ENCODE results near the gene KCNQ1OT1.

Gene KCNQ1OT1

DNA sequence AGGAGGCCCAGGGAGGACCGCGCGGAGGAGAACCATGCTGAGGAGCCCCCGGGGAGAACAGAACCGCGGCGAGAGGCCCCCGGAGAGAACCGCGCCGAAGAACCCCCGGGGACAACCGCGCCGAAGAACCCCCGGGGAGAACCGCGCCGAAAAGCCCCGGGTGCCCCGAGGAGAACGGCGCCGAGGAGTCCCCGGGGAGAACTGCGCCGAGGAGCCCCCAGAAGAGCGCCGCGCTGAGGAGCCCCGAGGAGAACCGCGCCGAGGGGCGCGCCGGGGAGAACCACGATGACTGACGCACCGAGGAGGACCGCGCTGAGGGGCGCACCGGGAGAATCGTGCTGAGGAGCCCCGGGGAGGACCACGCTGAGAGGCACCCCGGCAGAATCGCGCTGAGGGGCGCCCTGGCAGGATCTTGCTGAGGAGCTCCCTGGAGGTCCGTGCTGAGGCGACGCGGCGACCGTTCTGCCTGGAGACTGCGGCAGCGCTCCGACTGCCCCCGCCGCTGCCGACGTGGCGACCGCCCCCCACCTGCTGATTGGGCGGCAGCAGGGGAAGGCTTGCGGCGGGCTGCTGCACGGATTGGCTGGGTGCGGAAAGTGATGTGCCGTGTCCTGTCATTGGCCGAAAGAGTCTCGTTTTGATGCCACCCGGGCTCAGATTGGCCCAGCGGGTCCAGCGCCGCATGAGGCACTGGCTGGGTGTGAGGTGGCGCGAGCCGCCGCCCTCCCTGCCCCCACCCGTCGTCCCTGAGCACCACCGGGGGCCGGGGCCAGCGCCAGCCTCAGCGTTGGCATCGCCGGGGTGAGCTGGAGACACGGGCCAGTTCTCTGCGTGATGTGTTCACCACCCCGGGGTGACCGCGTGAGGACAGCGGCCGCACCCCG is at the start of gene KCNQ1OT1:
TSS of gene KCNQ1OT1 (minus strand) at position 464 of the 884 bp plus-strand sequence.
- peak; percentile 78 for DNase-seq (ENCODE audit: low read depth)

DNA sequence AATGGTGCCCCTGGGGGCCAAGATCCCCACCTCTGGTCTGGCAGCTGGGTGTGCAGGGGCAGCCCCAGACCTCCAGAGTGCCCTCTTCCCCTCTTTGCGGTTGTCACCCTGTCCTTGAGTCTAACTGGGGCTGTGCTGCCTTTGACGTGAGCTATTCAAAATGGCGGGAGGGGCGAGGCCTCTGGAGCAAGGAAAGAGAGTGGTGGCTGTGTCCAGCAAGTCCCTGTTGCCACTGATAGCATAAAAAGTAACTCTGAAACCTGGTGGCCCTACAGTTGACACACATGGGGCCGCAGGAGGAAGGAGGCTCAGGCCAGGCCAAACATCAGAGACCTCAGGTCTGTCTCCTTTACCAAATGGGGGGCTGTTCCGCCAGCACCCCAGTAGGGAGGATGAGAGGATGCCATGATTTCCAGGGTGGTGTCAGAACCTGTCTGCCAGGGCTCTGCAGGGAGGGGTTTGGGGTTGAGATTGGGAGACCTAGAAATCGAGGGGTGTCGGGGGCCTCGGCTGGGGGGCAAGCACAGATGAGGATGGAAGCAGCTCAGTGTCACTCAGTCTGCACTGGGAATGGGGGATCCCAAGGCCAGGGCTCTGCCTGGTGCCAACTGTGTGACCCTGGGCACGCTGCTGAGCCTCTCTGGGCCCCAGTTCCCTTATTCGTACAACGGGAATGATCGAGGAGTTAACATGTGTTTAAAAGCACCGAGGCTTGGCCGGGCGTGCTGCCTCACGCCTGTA is 49.2 kb upstream of the KCNQ1OT1 start:
- no peak for DNase-seq (ENCODE audit: low read depth)

DNA sequence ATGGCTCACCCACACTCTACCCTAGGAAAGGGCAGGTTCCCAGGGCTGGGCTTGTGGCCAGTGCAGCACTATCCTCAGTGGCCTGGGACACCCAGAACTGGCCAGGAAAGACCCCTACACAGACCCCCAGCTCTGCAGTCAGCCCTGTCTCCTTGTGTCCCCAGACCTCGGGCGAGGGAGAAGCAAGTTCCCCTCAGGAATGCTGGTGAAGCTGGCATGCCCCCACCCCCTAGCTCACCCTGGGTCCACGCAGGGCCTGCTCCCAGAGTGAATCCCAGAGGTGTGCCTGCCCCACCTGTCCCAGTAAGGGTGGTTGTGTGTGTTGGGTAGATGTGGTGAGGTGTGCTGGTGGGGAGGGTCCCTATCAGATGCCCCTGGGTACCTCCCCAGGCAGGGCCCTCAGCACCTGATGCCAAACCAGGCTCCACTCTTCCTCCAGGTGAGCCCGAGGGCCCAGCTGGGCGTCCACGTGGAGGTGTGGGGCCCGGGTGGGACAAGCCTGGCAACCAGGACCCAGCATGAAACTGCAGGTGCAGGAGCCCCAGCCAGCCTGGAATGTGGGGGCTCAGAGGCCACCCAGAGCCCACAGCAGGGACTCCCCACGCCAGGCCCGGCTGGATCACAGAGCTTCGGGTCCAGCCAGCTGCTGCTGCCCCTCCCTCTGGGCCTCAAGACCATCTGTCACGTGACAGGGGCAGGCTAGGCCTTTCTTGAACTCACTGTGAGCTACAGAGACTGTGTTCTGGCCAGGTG is 48.4 kb upstream of the KCNQ1OT1 start:
- no peak for DNase-seq (ENCODE audit: low read depth)

DNA sequence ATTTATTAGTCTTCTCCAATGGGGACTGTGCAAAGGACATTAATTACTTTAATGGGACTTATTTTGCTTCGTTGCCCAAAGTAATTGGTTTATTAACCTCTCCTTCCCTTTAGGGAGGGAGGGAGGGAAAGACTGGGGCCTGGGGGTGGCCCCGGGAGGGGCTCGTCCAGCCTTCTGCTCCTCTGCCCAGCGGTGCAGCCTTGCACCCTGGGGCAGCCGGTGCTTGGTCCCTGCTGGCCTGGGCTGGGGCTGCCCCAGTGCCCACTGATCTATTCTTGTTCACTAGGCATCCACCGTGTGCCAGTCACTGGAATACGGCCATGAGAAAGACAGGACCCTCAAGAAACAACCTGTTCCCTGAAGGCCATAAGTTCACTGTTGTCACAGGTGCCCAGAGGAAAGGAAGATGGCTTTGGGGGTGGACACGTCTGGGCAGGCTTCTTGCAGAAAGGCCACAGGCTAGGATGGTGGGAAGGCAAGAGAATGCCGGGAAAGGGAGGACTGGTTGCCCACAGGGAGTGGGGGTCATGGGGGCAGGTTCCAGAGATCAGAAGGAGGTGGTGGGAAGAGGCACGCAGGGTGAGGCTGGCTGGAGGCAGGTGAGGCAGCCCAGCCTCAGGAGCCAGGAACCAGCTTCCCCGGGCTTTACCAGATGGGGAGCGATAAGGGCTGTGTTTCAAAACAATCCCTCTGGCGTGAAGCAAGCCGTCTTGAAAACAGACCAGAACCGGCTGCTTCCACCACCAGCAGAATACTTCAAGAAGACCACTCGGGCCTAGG is 47.6 kb upstream of the KCNQ1OT1 start:
- no peak for DNase-seq (ENCODE audit: low read depth)

DNA sequence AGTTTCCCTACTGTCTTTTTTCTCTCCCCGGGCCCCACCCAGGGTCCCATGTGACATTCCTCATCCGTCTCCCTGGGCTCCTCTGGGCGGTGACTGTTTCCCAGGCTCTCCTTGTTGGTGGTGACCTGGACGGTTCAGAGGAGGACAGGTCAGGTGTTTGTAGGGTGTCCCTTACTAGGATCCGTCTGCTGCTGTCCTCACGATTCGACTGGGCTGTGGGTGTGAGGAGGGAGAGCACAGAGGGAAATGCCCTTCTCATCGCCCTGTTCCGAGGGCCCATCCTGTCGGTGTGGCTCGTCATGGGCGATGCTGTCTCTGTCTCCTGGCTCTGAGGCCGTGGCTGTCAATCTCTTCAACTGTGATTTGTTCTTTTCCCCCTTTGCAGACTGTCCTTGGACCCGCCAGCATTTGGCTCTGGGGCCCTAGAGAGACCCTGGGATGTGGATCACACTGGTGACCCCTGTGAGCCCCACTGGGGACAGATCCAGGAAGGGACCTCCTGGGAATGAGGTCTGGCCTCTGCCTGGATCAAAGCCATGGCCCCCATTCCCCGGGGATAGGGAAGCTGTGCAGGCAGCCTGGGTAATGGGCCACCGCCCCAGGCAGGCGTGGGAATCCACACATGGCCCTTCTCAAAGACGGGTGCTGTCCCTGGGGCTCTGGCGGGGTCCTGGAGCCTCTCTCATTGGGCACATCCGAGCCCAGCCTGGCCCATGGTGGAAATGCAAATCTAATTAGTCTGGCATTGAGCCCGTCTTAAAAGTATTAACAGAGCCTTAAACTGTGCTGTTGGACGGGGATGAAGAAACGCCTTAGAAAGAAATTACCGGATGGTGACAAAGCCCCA is 46.8 kb upstream of the KCNQ1OT1 start:
- no peak for DNase-seq (ENCODE audit: low read depth)

DNA sequence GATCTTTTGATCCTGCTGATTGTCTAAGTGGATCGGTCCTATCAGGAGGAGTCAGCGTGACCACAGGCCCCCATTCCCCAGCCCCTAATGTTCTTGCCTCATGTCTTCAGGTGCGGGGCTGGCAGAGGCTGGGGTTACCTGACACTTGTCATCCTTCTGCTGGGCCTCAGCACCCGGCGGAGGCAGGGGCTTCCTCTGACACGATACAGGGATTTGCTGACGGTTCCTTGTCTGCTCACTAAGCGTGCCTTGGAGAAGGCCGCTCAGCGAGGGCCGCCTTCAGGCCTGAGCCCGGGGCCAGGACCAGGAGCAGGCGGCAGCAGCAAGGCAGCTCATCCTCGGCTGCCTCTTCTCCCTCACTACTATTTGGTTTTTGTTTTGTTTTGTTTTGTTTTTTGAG is 45.7 kb upstream of the KCNQ1OT1 start:
- DNase-seq (ENCODE audit: low read depth), result no peak

DNA sequence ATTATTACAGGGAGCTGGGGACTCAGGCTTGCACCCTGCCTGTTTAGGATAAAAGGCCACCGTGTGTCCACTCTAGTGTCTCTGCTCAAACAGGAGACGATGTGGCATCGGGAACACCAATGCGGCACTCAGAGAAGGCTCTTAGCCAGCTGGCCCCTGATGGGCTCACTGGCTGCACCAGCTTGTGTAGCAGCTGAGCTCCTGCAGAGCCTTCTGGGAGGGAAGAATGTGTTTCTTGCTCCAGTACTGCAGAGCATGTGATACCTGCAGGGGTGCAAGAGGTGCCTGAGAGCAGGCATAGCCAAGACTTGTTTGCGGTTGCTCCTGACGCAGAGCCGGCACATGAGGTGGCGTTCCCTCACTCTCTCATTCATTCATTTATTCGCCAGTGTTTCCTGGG is 44.4 kb upstream of the KCNQ1OT1 start:
- no peak for DNase-seq (ENCODE audit: low read depth)

DNA sequence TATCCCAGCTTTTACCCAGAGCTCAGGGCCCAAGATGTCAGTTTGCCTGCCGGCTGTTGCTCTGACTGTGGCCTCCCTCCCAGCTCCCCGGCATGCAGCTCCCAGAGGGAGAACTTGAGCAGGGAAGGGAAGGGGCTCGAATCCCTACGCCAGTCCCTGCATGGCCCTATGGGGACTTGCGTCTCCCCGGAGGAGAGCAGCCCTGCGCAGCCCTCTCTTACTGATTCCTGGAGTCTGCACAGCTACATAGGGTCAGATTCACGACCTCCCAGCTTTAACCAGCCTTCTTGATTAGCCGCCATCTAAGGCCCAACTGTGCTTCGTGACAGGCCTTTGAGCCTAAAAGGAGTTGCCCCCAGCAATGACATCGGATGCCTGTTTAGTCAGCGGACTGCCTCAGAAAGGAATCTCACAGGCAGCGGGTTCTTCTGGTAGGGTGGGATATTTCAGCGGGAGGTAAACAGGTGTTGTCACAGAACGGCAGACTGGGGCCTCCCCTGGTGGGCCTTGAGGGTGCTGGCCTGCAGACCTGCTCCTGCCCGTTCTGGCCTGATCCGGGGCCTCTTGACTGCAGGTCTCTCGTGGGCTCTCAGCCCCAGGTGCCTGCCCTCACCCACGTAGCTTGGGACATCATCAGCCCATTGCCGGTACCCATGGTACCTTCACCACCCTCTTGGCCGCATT is 43.8 kb upstream of the KCNQ1OT1 start:
- no peak for DNase-seq (ENCODE audit: low read depth)

DNA sequence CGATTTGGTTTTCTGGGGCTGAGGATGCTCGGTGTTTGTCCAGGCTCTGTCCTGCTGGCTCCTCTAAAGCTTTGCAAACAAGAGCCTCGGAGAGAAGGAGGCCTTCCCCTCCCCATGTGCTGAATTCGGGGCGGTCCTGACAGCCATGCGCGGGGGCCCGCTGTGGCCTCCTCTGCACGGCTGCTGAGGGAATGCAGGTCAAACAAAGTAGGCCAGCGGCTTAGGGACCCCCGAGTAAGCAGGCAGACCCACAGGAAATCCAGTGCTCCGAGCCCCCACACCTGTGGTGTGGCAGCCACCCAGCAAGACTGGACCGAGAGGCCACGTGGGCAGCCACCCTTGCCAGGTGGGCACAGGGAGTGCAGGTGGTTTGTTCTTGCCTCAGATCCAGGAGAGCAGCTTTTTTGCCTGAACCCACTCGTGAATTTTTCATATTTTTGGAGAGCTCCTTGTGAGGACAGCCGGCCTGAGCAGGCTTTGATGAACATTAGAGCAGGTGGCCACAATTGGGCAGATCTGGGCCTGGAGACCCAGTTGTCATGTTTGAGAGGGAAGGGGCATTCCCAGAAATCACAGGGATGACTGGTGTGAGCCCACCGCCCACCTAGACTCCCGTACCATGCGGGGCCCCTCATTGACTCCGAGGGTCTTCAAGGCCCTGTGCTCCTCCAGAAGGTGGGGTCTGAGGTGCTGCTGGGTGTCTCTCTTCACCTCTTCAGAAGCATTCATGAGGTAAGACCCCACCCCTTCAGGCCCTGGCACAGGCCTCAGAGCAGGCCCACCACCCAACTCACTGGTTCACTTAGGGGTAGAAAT is 43.0 kb upstream of the KCNQ1OT1 start:
- DNase-seq (ENCODE audit: low read depth), result no peak

DNA sequence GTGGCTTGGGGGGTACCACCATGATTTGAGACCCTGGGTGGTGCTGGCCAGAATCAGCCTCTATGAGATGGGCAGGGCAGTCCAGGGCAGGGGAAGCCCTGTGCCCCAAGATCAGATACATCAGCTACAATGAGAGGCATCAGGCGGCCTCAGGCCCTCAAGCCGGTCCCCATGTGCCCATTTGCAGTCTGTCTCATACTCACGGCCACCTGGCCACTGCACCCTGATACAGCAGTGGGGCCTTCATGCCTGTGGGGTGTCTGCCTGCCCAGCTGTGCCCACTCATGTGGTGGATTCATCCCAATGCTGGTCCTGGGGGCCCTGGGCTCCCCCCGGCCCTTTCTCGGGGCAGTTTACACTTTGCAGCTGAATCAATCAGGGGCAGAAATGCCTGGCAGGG is 42.4 kb upstream of the KCNQ1OT1 start:
- DNase-seq (ENCODE audit: low read depth), result no peak

DNA sequence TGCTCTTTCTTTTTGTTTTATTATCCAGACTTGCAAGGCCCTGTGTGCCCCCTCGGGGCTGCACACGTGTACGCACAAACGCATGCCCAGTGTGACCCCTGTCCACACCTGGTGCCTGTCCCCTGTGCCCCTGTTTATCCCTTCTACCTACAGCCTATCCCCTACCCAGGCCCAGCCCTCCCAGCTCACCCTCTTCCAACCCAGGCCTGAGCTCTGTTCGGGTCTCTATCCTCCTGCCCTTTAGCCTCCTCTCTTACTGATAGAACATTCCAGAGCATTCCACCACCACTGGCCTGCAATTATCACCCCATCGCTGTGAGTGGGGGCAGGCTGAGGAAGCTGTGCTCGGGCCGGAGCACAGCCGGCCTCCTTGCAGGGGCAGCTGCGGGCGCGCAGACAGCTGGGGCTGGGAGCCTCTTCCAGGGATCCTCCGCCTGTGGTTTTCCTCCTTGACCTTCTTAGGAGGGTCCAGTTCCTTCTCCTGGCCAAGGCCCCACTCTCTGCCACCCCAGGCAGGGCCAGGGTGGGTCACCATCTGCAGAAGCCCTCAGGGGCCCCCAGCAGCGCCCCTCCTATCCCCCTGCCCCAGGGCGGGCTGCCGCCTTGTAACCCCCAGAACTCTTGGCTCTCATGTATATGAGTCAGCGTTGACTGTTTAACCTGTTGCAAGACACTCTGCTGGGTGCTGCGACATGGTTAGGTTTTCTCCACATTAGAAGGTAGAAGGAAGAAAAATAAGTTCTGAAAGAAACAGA is 41.8 kb upstream of the KCNQ1OT1 start:
- peak; percentile 30 for DNase-seq (ENCODE audit: low read depth)

DNA sequence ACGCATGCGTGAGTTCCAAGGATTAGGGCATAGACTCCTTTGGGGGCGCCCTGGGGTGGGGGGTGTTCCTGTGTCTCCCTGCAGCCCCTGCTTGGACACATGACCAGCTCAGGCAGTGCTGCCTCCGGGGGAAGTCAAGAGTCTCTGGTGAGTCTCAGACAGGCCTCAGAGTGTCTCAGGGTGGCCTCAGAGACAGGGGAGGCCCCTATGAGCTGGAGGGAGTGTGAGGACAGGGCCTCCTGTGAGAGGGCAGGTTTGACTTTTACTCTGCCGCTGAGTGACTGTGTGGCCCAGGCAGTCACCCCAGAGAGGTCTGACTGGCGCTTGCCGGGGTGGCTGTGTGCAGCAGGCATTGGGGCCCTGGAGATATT is 41.2 kb upstream of the KCNQ1OT1 start:
- no peak for DNase-seq (ENCODE audit: low read depth)

DNA sequence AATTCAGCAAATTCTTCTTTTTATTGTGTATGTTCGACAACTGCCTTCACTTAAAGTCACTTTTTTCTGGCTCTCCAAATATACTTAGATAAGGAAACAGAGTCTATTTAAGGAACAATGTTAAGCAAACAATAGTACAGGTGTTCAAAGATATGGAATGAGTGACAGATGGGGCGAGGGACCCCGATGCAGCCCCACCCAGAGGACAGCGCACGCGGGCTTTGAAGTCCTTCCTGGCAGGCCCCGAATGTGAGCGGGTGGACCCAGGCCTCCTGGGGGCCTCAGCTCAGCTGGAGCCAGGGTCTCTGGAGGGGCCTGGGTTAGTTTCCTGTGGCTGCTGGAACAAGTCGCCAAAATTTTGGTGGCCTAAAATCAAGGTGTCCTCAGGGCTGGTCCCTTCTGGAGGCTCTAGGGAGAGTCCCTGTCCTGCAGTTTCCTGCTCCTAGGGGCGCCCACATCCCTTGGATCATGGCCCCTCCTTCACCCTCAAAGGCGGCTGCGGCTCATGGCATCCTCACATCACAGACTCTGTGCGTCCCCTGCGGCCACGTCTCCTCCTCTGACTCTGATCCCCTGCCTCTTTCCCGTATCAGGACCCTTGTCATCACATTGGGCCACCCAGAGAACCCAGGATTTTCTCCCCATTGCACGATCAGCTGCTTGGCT is 40.6 kb upstream of the KCNQ1OT1 start:
- no peak for DNase-seq (ENCODE audit: low read depth)

DNA sequence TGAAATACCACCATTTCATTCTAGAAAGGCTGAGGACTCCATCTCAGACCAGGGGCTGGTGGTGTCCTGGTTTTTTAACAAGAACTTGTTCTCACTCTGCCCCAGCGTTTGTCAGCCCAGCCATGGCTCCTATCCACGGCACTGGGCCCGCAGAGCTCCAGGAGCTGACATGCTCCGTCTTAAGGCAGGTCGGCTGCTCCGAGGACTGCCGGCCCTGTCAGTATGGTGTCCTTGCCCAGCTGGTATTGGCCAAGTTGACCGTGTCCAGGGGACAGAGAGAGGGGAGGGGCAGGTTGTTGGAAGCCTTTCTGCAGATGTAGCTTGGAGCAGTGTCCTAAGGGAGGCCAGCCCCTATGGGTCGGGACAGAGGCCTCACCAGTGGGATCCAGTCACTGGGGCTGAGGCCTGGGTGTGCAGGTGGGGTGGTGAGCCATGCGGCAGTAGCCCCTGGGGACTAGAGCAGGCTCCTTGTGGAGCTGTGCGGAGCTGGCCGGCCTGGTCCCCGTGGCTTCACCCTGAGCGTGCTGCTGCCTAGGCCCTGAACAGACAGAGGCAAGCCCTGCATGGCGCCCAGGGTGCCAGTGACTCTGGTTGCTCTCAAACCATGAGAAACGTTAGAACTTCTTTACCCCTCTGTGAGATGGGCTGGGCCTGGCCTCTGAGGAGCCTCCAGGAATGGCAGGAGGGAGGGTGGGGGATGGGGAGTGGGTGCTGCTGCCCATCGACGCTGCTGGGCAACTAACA is 39.9 kb upstream of the KCNQ1OT1 start:
- DNase-seq (ENCODE audit: low read depth), result no peak

DNA sequence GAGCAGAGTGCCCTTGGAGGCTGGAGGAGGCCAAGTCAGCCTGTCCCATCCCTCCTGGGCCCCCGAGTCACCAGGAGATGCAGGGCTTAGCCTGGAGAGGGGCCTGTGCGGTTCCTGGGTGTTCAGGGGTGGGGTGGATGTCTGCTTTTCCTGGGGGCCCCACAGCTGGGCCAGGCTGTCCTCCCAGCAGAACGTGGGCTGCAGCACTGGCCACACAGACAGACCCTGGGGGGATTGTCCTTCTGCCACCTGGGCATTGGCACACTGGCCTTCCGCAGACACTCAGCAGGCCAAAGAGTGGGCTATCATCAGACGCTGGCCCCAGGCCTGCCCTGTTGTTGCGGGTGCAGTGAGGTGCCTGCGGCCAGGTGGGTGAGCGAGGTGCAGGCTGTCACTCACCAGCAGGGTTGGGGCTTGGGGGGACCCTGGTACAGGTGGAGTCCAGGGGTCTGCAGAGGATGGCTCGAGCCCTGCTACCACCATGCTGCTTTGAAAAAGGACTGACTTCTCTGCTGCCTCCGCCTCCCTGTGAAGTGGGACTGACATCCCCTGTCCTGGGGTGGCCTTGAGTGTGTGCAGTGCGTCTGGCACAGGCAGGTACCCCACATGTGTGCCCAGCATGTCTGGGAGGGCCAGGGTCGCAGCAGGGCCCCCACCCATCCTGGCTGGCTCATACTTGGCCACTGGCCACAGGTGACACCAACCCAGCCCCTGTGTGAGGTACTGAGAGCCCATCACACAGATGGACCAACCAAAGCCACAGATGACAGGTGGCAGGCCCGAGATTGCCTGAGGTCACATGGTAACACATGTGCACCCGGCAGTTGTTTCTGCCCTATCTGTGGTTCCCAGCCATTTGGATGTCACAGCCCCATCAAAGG is 39.0 kb upstream of the KCNQ1OT1 start:
- DNase-seq (ENCODE audit: low read depth), result no peak

DNA sequence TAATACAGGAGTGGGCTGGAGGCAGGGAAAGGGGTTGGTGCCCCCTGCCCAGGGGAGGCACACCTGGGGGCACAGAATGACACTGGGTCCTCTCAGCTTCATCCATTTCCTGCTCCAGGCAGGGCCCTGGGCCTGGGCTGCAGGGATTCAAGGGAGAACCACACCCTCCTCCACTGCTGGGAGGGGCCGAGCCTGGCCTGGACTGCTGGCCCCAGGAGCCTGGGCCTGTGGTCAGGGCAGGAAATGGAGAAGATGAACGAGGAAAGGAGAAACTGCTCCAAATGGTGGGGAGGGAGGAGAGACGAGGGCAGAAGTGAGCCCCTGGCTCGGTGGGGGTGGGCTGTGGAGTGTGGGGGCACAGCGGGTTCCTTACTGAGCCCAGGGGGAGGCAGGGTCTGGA is 38.1 kb upstream of the KCNQ1OT1 start:
- peak; percentile 11 for DNase-seq (ENCODE audit: low read depth)

DNA sequence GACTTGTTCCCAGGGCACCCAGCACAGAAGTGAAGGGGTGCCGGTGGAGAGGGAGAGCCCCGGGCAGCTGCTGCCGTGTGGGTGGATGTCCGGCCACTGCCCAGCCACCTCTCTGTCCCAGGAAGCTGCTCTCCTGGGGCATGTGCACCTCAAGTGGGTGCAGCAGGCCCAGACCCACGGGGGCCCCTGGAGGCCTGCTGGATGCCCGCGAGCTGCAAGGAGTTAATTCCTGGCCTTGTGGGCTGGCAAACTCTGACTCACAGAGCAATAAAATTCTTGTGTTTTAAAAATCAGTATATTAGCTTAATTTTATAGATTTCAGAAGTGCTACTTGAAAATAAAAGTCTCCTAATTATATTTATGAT is 37.4 kb upstream of the KCNQ1OT1 start:
- DNase-seq (ENCODE audit: low read depth), result no peak
